Liver (tissue), 3 donors: ENCODE data around the gene APOB.

Experiments used
- CTCF ChIP-seq: fragments of 150-350 bp; IDR thresholded peaks from 2 replicates; pipeline ENCODE4 v1.5.1; 2017; ENCODE audit warnings: improper control_type of control experiment, low read depth, low read length; ENCODE audit not compliant: missing input control
- EGR1 ChIP-seq, 2 donors: IDR thresholded peaks; 2 replicates each; pipeline ENCODE4 v1.6.1; 2016 to 2018; ENCODE audit warnings: antibody characterized with exemption in 2 of 2, low read depth in 2 of 2
- FOXA1 ChIP-seq: IDR thresholded peaks from 2 replicates; pipeline ENCODE4 v1.6.1; 2016; ENCODE audit warnings: antibody characterized with exemption
- GABPA ChIP-seq, 2 donors: IDR thresholded peaks in 1 of 2; conservative IDR thresholded peaks in 1 of 2; 2 replicates each; pipeline ENCODE4 v1.6.1; 2016; ENCODE audit warnings: antibody characterized with exemption in 2 of 2, mild to moderate bottlenecking in 1 of 2, moderate library complexity in 1 of 2
- JUND ChIP-seq, 2 donors: IDR thresholded peaks; 2 replicates each; pipeline ENCODE4 v1.6.1; 2016; ENCODE audit warnings: antibody characterized with exemption in 2 of 2
- RAD21 ChIP-seq, 2 donors: IDR thresholded peaks; 2 replicates each; pipeline ENCODE4 v1.6.1; 2016; ENCODE audit warnings: antibody characterized with exemption in 2 of 2, mild to moderate bottlenecking in 2 of 2
- RXRA ChIP-seq, 2 donors: IDR thresholded peaks; 2 replicates each; pipeline ENCODE4 v1.6.1; 2017 to 2018; ENCODE audit warnings: antibody characterized with exemption in 2 of 2, mild to moderate bottlenecking in 1 of 2
- SP1 ChIP-seq: IDR thresholded peaks from 2 replicates; pipeline ENCODE4 v1.6.1; 2018; ENCODE audit warnings: antibody characterized with exemption, mild to moderate bottlenecking
- TAF1 ChIP-seq: conservative IDR thresholded peaks from 2 replicates; pipeline ENCODE4 v1.6.1; 2016; ENCODE audit warnings: antibody characterized with exemption, mild to moderate bottlenecking
- YY1 ChIP-seq: IDR thresholded peaks from 2 replicates; pipeline ENCODE4 v1.6.1; 2016; ENCODE audit warnings: antibody characterized with exemption, mild to moderate bottlenecking
- ZBTB33 ChIP-seq: IDR thresholded peaks from 2 replicates; pipeline ENCODE4 v1.6.1; 2016; ENCODE audit warnings: antibody characterized with exemption
- TF ChIP-seq, protein P1 (sequence below): IDR thresholded peaks from 2 replicates; pipeline ENCODE4 v1.6.1; 2016; ENCODE audit warnings: antibody characterized with exemption
- TF ChIP-seq, protein P2 (sequence below): IDR thresholded peaks from 2 replicates; pipeline ENCODE4 v1.6.1; 2016; ENCODE audit warnings: antibody characterized with exemption, mild to moderate bottlenecking
- TF ChIP-seq, protein P3 (sequence below): IDR thresholded peaks from 2 replicates; pipeline ENCODE4 v1.6.1; 2016; ENCODE audit warnings: antibody characterized with exemption
- donor health status: healthy.
- donor health status: healthy.

- TF ChIP-seq RAD21 (IDR thresholded peaks at IDR 0.05) (no peak), GABPA (IDR thresholded peaks at IDR 0.05 in 1 of 2, conservative IDR thresholded peaks at IDR 0.05 in 1 of 2) (no peak), CTCF (no peak), YY1 (no peak), EGR1 (IDR thresholded peaks at IDR 0.05; ENCODE audit: low read depth in 2 of 2) (no peak), TAF1 (no peak), JUND (IDR thresholded peaks at IDR 0.05) (no peak), FOXA1 (no peak), ZBTB33 (no peak), RXRA (IDR thresholded peaks at IDR 0.05) (no peak), SP1 (no peak)
- TF ChIP-seq, protein P1, sequence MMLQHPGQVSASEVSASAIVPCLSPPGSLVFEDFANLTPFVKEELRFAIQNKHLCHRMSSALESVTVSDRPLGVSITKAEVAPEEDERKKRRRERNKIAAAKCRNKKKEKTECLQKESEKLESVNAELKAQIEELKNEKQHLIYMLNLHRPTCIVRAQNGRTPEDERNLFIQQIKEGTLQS = no peak
- TF ChIP-seq, protein P2, sequence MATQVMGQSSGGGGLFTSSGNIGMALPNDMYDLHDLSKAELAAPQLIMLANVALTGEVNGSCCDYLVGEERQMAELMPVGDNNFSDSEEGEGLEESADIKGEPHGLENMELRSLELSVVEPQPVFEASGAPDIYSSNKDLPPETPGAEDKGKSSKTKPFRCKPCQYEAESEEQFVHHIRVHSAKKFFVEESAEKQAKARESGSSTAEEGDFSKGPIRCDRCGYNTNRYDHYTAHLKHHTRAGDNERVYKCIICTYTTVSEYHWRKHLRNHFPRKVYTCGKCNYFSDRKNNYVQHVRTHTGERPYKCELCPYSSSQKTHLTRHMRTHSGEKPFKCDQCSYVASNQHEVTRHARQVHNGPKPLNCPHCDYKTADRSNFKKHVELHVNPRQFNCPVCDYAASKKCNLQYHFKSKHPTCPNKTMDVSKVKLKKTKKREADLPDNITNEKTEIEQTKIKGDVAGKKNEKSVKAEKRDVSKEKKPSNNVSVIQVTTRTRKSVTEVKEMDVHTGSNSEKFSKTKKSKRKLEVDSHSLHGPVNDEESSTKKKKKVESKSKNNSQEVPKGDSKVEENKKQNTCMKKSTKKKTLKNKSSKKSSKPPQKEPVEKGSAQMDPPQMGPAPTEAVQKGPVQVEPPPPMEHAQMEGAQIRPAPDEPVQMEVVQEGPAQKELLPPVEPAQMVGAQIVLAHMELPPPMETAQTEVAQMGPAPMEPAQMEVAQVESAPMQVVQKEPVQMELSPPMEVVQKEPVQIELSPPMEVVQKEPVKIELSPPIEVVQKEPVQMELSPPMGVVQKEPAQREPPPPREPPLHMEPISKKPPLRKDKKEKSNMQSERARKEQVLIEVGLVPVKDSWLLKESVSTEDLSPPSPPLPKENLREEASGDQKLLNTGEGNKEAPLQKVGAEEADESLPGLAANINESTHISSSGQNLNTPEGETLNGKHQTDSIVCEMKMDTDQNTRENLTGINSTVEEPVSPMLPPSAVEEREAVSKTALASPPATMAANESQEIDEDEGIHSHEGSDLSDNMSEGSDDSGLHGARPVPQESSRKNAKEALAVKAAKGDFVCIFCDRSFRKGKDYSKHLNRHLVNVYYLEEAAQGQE = no peak
- TF ChIP-seq, protein P3, sequence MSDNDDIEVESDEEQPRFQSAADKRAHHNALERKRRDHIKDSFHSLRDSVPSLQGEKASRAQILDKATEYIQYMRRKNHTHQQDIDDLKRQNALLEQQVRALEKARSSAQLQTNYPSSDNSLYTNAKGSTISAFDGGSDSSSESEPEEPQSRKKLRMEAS = no peak
Measured at GRCh38 chr2:21018290-21018689, 25.6 kb downstream of the APOB start.
